ENCODE results near the gene PCID2. TPM values are rescaled to one million over a fixed set of nuclear protein-coding genes. Genes with fewer than 3 reads are reported as not detected.

PCID2 gene
- total and polyA plus RNA-seq, 2 donors (not counting 1 experiment from before 2014, with no cell fraction given), result 52.2 to 61.1 TPM

- Mint-ChIP-seq H3K9me3 (ENCODE audit: insufficient read depth) (no peaks in the 10 kb centered on the region), H3K27me3 (no peaks in the 10 kb centered on the region), H3K27ac (no peak overlapping the region), H3K4me1 (peaks cover 7% of the 10 kb centered on the region), H3K4me3 (no peak overlapping the region)
- CTCF ChIA-PET, result no interaction called here
- no peak overlapping the region for H3K27ac ChIP-seq (ENCODE audit: low read length in 2 of 2)
- no peak overlapping the region for H3K9ac ChIP-seq (ENCODE audit: low read length)
- peaks cover 0 to 5% of the 10 kb centered on the region in 2 donors for H3K4me1 ChIP-seq (ENCODE audit: control insufficient read depth in 2 of 2, insufficient read depth in 2 of 2, low read length in 2 of 2)
- POLR2A ChIA-PET, result no interaction called here
- ATAC-seq (ENCODE audit: low read depth) (no peak), DNase-seq (no peak)
- no peak overlapping the region for H3K4me3 ChIP-seq (ENCODE audit: control extremely low read depth in 1 of 5, extremely low read depth in 1 of 5, insufficient read depth in 1 of 5, low read depth in 2 of 5, low read length in 4 of 5)
- TF ChIP-seq EZH2 (IDR thresholded peaks at IDR 0.05; ENCODE audit: borderline replicate concordance, insufficient read depth, low read depth, low read length, poor library complexity, severe bottlenecking), result no peak
- no peak for TF ChIP-seq CTCF (IDR thresholded peaks at IDR 0.05)
- intact Hi-C loops (cut with micrococcal nuclease), result no loop called here
- H3K36me3 ChIP-seq (replicated peaks in 1 of 2; ENCODE audit: control extremely low read depth in 1 of 2, control insufficient read depth in 1 of 2, extremely low read depth in 1 of 2, insufficient read depth in 2 of 2, low read length in 1 of 2), result peaks cover 0 to 13% of the 10 kb centered on the region in 2 experiments
- H3K4me2 ChIP-seq (replicated peaks; ENCODE audit: low read depth, low read length, poor library complexity, severe bottlenecking), result no peak overlapping the region
- WGBS (ENCODE audit: insufficient coverage), result 75% methylated on average over 3 of the region's 5 CpGs
- H3K79me2 ChIP-seq (ENCODE audit: control insufficient read depth, insufficient read depth, low read length), result no peaks in the 10 kb centered on the region
- no peaks in the 10 kb centered on the region for H4K20me1 ChIP-seq (ENCODE audit: control insufficient read depth, insufficient read depth, low read length, poor library complexity, severe bottlenecking)
- peaks cover 0 to 3% (median 0%) of the 10 kb centered on the region in 3 donors for H3K9me3 ChIP-seq (ENCODE audit: control extremely low read depth in 1 of 3, control insufficient read depth in 2 of 3, insufficient read depth in 1 of 3, low read length in 2 of 3)
- no peak overlapping the region for H2AFZ ChIP-seq (ENCODE audit: insufficient read depth, low read depth, low read length, poor library complexity, severe bottlenecking)
- H3K27me3 ChIP-seq (replicated peaks in 1 of 4; ENCODE audit: control extremely low read depth in 1 of 4, control insufficient read depth in 3 of 4, insufficient read depth in 4 of 4, low read length in 3 of 4), result no peaks in the 10 kb centered on the region
These were observed 38.0 kb downstream of the PCID2 start for GRCh38 chr13:113170511-113170910.

GRCh38 chr13:113169277-113170272, 38.9 kb downstream of the PCID2 start:
- WGBS (ENCODE audit: insufficient coverage), result 95% methylated on average over 7 of the region's 13 CpGs
- H3K27ac ChIP-seq (ENCODE audit: low read length in 2 of 2), result no peak overlapping the region
- no peak for ATAC-seq (ENCODE audit: low read depth)
- no peak overlapping the region for H2AFZ ChIP-seq (ENCODE audit: insufficient read depth, low read depth, low read length, poor library complexity, severe bottlenecking)
- H3K79me2 ChIP-seq (ENCODE audit: control insufficient read depth, insufficient read depth, low read length), result no peaks in the 10 kb centered on the region
- no peak overlapping the region for H3K4me3 ChIP-seq (ENCODE audit: control extremely low read depth in 1 of 5, extremely low read depth in 1 of 5, insufficient read depth in 1 of 5, low read depth in 2 of 5, low read length in 4 of 5)
- intact Hi-C loops (cut with micrococcal nuclease), result no loop called here
- CTCF ChIA-PET, result no interaction called here
- peaks cover 7% of the 10 kb centered on the region for H3K4me1 Mint-ChIP-seq
- no peak for DNase-seq
- POLR2A ChIA-PET, result no interaction called here
- peaks cover 0 to 7% of the 10 kb centered on the region in 2 experiments for H3K36me3 ChIP-seq (replicated peaks in 1 of 2; ENCODE audit: control extremely low read depth in 1 of 2, control insufficient read depth in 1 of 2, extremely low read depth in 1 of 2, insufficient read depth in 2 of 2, low read length in 1 of 2)
- no peak for TF ChIP-seq EZH2 (IDR thresholded peaks at IDR 0.05; ENCODE audit: borderline replicate concordance, insufficient read depth, low read depth, low read length, poor library complexity, severe bottlenecking)
- no peak for TF ChIP-seq CTCF (IDR thresholded peaks at IDR 0.05)
- no peak overlapping the region for H3K4me2 ChIP-seq (replicated peaks; ENCODE audit: low read depth, low read length, poor library complexity, severe bottlenecking)
- no peaks in the 10 kb centered on the region for H3K27me3 ChIP-seq (replicated peaks in 1 of 4; ENCODE audit: control extremely low read depth in 1 of 4, control insufficient read depth in 3 of 4, insufficient read depth in 4 of 4, low read length in 3 of 4)
- H3K27me3 Mint-ChIP-seq, result no peaks in the 10 kb centered on the region
- peaks cover 0 to 5% of the 10 kb centered on the region in 2 donors for H3K4me1 ChIP-seq (ENCODE audit: control insufficient read depth in 2 of 2, insufficient read depth in 2 of 2, low read length in 2 of 2)
- H4K20me1 ChIP-seq (ENCODE audit: control insufficient read depth, insufficient read depth, low read length, poor library complexity, severe bottlenecking), result no peaks in the 10 kb centered on the region
- no peaks in the 10 kb centered on the region for H3K9me3 Mint-ChIP-seq (ENCODE audit: insufficient read depth)
- H3K27ac Mint-ChIP-seq, result no peak overlapping the region
- no peak overlapping the region for H3K9ac ChIP-seq (ENCODE audit: low read length)
- H3K9me3 ChIP-seq (ENCODE audit: control extremely low read depth in 1 of 3, control insufficient read depth in 2 of 3, insufficient read depth in 1 of 3, low read length in 2 of 3), result peaks cover 0 to 3% (median 0%) of the 10 kb centered on the region in 3 donors
- no peak overlapping the region for H3K4me3 Mint-ChIP-seq
